ENCODE results near the gene SLC2A1.

DNA sequence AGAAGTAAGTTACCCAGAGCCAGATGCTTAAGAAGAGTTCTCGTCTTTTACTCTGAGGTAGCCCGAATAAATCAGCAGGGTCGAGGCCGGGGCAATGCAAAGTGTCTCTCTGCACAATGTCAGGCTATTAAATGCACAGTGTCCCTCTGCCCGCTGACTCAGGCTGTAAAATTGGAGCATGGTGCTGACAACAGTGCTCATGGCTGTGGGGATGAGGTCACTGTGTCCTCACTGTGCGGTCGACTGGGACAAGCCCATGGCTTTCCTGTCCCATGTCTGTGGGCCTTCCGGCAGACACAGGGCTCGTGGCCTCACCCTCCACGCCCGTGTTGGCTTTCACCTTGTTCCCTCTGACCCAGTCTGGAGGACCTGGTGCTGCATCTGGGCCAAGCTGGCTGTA is 14.6 kb upstream of the SLC2A1 start:
- TF ChIP-seq, protein P1, sequence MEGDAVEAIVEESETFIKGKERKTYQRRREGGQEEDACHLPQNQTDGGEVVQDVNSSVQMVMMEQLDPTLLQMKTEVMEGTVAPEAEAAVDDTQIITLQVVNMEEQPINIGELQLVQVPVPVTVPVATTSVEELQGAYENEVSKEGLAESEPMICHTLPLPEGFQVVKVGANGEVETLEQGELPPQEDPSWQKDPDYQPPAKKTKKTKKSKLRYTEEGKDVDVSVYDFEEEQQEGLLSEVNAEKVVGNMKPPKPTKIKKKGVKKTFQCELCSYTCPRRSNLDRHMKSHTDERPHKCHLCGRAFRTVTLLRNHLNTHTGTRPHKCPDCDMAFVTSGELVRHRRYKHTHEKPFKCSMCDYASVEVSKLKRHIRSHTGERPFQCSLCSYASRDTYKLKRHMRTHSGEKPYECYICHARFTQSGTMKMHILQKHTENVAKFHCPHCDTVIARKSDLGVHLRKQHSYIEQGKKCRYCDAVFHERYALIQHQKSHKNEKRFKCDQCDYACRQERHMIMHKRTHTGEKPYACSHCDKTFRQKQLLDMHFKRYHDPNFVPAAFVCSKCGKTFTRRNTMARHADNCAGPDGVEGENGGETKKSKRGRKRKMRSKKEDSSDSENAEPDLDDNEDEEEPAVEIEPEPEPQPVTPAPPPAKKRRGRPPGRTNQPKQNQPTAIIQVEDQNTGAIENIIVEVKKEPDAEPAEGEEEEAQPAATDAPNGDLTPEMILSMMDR (IDR thresholded peaks at IDR 0.05; ENCODE audit: insufficient read depth, low read length), result no peak
- TF ChIP-seq, protein P2, sequence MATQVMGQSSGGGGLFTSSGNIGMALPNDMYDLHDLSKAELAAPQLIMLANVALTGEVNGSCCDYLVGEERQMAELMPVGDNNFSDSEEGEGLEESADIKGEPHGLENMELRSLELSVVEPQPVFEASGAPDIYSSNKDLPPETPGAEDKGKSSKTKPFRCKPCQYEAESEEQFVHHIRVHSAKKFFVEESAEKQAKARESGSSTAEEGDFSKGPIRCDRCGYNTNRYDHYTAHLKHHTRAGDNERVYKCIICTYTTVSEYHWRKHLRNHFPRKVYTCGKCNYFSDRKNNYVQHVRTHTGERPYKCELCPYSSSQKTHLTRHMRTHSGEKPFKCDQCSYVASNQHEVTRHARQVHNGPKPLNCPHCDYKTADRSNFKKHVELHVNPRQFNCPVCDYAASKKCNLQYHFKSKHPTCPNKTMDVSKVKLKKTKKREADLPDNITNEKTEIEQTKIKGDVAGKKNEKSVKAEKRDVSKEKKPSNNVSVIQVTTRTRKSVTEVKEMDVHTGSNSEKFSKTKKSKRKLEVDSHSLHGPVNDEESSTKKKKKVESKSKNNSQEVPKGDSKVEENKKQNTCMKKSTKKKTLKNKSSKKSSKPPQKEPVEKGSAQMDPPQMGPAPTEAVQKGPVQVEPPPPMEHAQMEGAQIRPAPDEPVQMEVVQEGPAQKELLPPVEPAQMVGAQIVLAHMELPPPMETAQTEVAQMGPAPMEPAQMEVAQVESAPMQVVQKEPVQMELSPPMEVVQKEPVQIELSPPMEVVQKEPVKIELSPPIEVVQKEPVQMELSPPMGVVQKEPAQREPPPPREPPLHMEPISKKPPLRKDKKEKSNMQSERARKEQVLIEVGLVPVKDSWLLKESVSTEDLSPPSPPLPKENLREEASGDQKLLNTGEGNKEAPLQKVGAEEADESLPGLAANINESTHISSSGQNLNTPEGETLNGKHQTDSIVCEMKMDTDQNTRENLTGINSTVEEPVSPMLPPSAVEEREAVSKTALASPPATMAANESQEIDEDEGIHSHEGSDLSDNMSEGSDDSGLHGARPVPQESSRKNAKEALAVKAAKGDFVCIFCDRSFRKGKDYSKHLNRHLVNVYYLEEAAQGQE (IDR thresholded peaks at IDR 0.05; ENCODE audit: insufficient replicate concordance, low read depth), result no peak
- no peak for TF ChIP-seq GABPA (IDR thresholded peaks at IDR 0.05; ENCODE audit: low read depth)
- no peak for TF ChIP-seq POLR2AphosphoS5 (IDR thresholded peaks at IDR 0.05; ENCODE audit: low read depth)
- no peak for TF ChIP-seq SPI1 (IDR thresholded peaks at IDR 0.05; ENCODE audit: borderline replicate concordance, low read depth)

Measured in HL-60 (cell line).